Measurements from ENCODE around the gene SOX13.

SOX13 gene

DNA sequence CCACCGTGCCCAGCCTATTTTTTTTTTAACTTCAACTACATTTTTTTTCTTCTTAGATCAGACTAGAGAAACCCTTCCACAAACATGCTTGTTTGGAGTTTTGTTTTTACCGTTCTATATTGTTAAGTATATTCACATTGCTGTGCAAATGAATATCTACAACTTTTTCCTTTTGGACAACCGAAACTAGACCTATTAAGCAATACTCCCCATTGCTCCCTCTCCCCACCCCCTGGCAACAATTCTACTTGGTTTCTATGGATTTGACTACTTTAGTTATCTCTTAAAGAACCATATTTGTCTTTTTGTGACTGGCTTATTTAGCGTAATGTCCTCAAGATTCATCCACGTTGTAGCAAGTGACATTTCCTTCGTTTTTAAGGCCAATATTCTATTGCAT lies 59.8 kb downstream of the SOX13 start:
- no peak for DNase-seq

DNA sequence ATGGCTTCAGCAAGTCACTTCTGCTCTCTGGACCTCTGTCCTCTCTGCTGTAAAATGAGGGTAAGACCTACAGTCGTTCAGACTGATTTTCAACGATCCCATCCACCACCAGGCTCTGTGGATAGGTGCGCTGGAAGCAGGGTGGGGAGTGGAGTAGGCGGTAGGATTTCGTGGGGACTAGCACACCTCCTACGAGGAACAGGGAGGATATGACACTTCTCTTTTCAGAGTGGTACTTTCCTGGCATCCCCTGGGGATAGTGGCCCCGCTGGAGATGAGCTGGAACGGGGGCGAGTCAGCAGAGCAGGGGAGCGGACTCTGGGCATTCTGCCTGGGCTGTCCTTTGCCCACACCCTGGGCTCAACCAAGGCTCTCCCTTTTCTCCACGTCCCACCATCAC lies 61.2 kb downstream of the SOX13 start:
- DNase-seq = peak; percentile 32

DNA sequence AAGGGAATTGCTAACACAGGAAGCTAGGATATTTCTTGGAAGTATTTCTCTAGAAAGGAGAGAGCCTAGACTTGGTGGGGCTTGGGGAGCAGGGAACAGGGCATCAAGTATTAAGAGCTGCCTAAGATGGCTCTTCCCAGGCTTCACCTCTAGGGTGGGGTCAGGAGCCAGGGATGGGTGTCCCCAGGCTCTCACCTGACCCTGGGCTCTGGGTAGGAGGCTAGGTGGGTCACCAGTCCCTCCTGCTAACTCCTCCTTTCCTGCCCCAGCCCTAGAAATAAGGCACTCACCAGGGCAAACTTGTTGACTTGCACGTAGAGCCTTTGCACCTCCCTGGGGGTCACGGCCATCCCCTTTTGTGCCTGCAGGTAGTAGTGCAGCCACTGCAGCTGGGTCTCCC lies 63.9 kb downstream of the SOX13 start:
- DNase-seq = no peak

DNA sequence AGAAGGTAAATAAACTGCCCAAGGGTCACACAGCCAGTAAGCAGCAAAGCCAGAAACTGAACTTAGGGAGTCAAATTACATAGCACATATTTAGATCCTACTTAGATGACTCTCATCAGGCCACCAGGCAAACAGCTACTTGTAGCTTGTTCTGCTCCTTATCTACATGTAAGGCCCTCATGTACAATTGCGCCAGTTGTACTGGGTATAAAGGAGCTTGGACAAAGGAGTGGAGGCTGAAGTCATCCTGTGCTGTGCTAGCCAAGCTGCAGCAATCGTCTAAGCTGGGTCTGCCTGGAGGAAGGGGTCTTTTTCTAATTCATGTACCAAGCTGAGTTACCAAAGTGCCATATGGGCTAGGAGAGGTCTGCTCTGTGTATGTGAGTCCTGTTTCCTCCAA lies 66.2 kb downstream of the SOX13 start:
- DNase-seq = no peak

DNA sequence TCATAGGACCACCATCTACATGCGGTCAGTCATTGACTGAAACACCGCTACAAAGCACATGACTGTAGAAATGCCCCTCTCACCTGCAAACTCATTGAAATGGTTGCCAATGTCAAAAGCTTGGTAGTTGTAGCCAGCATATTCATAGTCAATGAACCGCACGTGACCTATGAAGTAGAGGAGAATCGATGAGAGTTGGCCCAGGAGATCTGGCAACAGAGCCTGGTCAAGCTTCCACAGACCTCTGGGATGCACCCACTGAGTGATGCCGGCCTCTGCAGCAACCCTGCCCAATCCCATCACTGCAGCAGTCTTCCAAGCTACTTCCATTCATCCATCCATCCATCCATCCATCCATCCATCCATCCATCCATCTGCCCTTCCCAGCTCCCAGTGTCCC lies 67.0 kb downstream of the SOX13 start:
- no peak for DNase-seq

DNA sequence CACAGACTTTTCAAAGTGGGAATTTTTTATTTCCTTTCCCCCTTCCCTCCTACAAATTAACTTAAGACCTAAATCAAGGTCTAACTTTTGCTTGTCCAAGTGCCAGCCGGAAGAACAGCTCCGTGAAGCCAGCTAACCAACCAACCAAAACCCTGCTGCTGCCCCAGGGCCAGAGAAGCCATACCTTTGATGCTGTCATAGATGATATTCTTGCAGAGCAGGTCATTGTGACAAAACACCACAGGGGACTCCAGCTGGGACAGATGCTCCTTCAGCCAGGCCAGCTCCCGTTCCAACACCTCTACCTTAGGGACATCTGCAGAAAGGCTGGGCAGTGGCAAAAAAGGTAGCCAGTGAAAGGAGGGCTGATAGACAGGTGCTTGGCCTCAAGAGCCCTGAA lies 68.2 kb downstream of the SOX13 start:
- no peak for DNase-seq

DNA sequence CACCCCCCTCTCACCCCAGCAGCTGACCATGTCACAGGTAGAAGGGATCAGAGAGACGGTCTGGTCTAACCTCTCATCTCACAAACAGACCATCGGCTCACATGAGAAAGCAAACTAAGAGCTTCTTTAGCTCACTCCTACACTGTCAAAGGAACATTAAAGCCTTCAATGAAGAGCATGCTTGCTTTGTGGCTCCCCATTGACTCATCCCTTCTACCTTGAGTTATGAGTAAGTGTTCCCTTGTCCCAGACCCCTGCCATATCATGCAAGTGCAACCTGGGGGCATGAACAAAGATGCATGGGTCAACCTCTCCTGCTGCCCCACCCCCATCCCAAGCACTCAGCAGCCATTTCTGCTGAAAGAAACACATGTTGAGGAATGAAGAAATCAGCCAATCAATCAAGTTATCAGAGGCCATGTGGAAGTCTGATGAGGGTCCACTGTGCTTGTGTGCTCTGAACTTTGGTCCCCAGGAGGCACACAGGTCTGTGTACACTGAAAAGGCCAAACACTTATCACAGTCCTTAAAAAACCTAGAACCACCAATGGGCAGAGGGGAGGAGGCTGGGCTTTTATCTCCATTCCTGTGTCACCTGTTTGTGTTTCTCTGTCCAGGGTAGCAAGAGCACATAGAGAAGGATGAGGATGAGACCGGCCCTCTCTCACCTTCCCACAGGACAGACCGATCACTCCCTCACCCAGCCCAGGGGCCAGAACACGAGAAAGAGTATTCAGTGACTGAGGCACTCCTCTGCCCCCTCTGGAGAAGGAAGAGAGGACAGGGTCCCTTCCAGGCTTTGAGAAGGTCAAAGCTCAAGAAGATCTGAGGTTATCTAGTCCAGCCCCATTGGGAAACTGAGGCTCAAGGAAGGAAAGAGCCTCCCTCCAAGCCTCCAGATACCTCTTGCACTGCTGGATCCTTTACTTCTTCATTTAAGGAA lies 69.4 kb downstream of the SOX13 start:
- DNase-seq = no peak

DNA sequence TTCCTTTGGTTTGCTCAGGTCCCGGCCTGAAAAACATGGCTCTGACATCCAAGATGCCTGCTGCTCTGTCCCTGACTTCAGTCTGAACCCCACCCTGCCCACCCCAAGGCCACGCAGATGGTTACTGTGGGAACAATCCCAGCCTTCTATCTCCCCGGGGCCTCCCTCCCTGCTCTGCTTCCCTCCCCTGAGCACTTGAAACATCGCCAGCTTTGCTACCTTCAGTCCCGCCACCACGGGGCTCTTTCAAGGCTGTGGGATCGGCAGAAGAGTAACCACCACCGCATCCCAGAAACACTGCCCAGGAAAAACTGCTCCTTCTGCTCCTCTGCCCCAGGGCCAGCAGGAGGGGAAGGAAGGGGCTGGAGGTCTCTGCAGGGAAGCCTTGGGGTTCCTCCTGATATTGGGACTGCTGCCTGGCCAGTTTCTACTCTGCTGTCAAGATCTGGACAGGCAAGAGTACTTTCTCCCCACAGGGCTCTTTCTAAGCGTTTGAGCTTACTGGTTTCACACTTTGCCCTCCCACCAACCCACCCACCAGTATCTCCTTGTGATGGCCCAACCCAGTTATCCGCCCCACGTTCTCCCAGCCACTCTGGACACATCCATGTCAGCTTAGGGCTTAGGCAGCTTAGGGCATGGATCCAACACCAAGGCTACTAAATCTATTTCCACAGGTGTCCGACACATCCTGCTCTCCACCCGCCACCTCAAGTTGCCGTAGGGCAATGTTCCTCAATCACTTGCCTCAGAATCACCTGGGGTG lies 70.5 kb downstream of the SOX13 start:
- no peak for DNase-seq

DNA sequence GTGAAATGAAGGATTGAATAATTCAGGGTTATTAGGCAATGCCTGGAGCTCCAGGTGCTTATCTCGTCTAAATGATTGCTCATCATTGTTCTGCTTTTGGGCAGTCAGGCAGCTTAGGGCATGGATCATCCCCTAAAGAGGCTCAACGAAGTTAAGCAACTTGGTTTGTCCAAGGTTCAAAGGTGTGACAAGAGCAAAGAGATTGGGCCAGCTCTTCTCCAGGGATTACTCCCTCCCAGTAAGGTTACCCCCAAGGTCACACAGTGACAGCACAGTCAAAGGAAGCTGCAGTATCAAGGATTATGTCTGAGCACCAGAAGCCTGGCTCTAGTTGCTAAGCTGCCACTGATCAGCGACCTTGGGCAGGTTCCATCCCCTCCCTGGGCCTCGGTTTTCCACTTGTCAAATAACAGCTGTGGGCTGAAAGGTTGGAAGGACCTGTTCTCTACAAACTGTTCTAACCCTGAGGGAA lies 72.2 kb downstream of the SOX13 start:
- no peak for DNase-seq

DNA sequence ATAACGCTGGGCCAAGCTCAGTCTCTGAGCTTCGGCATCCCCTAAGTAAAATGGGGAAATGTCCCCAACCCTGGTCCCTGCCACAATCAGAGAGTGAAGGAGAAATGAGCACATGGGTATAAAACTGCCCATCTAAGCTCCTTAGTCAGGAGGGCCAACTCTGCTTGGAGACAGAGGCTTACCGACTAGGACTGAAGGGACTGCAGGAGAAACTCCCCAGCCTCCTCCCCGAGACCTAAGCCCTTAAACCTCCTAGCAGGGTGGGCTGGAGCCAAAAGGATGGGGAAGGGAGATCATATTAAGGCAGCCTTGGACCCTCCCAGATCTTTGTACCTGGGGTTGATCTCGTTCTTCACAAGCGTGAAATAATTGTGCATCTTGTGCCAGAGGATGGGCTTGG lies 73.4 kb downstream of the SOX13 start:
- no peak for DNase-seq

DNA sequence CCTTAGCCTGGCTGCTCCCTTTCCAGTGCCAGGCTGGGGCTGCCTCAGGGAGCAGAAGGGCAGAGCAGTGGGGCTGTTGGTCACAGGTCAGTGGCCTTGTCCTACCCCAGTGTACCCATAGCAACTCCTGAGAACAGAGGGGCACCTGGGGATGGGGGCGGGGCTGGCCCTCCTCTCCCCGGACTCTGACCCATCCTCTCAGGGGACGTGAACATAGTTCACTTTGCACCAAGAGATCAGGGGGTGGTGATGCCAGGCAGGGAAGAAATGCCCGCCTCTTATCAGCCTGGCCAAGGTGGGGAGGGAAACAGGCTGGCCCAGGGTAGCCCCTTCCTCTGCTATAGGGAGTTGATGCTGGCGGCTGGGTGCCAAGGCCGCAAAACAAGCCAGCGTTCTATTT lies 74.0 kb downstream of the SOX13 start:
- DNase-seq = no peak

DNA sequence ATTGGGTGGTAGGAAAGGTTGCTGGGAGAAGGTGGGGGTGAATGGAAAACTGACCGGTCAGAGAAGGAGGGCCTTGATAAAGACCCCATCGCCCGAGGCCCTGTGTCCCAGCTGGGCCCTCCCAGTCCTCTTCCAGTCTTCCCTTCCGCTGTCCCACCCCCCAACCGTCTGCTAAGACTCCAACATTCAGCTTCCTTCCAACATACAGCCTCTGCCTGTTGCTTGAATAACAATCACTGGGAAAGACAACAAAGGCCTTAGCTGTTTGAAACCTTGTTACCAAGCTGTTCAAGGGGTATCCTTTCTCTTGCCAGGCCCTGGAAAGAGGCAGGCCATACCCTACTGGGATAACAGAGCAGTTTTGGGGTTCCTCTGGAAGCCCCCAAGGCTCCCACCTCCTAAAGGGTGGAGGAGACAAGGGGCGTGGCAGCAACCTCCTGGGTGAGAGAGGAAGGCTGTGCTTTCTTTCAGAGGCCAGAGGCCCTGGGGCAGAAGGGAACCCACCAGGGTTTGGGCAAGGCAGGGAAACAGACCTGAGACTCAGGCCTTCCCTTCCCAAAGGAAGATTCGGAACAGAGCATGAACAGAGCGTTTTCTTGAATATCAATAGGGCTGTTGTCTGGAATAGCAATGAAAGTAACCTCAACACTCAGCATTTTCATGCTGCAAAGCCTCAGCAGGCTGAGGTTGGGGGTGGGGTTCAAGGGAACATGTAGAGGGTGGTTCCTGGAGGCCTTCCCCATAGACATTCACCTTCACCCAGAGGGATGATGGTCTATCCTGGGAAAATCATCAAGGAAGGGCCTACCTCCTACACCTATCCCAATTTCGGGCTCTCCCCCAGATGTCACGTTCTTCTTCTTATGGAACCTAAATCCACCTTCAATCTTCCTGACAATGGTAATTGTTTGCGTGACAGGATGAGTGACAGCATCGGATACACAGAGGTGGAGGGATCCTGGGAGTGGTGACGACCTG lies 74.8 kb downstream of the SOX13 start:
- no peak for DNase-seq

DNA sequence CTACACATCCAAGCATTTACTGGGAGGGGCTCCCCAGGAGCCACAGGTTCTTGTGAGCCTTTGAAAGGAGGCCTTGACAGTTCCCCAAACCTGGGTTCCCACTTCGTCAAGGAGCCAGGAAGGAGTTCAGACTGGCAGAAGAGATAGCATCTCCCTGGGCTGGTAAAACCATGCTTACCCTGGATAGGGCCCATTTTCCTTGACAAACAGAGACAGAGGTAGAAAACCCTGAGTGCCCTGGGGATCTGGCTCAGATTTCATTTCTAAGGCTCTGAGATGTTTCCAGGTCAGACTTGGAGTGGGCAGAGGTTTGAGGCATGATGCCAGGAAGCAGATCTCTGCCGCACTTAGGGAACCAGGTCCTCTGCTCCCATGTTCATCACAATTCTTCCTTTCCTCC lies 76.2 kb downstream of the SOX13 start:
- no peak for DNase-seq

DNA sequence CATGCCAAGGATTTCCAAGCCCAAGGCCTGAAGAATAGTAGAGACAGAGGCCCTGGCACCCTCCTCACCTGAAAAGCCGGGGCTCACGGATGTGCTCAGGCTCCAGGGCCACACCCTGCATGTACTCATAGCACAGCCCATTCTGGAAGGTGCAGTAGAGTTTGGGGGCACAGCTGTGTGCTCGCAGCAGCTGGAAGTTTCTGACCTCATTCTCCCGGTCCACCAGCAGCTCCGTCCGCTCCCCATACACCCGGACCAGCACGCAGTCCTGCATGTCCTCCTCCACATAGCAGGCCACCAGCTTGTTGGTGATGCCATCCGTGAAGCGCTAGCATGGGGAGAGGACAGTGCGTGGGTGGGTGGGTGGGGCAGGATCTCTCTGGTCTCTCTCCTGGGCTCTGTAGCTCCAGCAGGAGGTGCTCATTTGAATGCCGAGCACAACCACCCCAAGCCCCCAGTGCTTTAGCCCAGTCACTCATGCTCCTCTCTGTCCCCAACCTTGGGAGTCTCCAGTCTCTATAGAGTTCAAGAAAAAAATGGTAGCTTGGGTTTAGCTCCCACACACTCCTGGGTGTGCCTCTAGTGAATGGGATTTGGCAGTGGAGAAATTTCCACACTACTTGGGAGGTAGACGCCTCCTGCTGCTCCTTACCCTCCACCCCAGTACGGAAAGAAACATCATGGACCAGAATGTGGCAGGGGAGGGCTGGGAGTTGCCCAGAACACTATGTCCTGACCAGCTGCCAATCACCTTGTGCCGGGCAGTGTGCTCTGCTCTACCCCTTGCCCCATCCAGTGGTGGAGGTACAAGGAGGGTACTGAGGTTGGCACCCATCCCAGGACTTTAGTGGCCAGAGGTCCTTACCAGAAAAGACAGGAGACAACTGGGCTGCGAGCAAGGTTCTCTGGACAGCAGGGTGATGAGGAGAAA lies 77.0 kb downstream of the SOX13 start:
- DNase-seq = no peak

DNA sequence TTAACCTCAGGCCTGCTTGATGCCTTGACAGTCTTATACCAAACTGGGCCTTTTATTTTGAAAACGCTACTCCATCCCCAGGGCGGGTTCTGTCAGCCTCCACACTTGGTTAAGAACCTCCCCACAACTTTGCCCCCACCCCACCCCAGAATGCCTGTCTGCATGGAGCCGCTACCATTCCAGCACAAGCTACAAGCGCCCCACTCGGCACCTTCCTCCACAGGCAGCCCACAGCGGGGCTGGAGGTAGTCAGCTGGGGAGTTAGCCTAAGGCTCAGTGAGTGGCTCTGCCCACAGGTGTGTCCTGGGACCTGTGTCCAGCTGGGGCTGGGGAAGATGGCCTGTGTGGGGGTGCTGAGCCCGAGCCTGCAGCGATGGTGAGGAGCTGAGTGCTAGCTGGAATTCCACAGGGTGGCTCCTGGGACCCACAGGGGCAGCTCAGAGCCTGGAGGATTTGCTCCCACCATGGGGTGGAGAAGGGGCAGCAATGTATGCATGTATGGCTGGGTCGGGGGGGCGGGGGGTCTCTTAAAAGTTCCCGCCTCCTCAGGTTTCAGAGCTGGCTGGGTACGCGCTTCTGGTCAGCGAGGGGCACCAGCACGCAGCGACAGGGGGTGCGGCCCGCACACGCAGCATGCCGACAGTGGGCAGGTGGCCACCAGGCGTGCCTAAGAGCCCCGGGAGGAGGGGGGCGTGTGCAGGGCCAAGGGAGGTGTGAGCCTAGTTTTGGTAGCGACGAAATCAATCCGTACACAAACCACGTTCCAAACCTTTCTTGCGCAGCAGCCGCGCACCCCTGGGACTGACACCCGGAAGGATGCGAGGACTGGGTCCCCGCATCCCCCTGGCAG lies 78.0 kb downstream of the SOX13 start:
- DNase-seq = no peak

DNA sequence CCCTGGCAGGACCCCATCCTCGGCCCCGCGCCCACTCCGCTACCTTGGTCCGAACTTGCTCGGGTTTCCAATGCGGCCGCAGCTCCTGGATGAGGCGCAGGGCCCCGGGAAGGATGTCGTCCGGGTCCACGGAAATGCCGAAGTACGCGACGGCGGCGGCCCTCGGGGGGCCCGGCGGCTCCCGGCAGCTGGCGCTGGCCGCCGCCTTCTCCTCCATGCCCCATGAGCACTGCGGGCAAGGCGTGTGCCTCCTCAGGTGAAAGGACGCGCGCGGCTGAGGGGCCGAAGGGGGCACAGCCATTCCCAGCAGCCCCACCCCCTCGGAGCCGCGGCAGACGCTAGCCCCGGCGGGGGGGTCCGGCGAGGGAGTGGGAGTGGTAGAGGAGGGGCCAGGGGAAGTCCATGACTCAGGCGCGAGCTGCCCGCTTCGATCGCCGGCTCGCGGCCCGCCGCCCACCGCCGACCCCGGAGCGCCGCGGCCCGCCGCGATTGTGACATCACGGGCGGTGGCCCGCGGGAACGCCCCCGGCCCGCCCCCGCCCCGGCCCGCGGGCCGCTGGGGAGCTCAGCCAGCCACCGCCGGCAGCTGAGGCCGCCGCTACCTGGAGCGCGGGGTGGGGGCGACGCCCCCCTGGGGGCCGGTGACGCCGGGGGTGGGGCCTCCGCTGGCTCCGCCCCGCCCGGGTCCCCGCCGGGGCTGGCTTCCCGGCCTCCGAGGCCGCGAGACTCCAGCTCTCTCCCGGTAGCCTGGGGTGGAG lies 78.8 kb downstream of the SOX13 start, which contains the start of gene ETNK2:
ETNK2 (minus strand) TSS at position 493 of the 758 bp plus-strand sequence; CDS start at position 301, 192 bp downstream.
- peak; percentile 58 for DNase-seq

DNA sequence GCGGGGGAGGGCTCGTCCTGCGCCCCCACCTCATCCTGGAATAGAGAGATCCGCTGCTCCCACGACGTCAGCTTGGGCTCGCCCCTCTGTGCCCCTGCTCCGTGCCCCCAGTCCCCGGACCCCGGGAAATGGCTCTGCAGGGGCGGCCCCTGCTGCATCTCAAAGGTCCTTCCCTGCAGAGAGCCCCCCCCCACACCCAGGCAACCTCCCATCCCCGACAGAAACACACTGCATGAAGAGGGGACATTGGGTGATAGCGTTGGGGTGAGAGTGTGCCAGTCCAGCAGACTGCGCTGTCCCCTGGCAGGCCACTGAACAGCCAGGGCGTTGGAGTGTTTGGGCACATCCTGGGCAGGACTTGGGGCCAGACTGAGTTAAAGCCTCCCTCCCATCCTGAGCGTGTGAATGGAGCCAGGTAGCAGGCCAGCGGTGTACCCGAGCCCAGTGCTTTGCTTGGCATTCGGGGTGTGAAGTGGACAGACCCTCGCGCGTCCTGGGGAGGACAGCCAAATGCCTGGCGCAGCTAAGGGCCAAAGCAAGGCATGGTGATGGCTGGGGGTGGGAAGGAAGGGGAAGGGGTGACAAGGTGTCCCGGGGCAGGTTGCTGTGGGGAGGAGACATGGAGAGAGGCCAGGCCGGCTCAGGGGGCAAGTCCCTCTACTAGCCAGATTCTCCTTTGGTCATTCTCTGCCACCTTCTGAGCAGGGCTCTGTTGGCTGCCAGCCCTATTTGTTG lies 79.6 kb downstream of the SOX13 start:
- DNase-seq = no peak

DNA sequence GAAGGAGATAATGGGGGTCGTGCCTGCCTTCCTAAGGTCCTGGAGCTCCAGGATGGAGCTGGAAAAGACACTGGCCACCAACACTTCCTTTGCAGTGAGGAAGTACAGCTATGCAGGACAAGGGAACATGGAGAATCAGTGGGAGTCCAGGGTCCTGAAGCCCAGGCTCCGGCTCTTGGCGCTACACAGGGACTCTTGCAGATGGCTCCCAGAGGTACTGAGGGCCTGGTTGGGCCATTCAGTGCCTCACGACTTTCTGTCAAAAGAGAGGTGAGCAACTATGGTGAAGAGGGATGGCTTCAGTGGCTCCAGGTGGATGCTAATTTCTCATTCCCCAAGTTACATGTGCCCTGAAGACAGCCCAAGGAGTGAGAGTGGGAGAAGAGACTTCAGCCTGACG lies 80.8 kb downstream of the SOX13 start:
- no peak for DNase-seq
